Measurements from ENCODE around the gene BRSK2. TPM values are rescaled to one million over a fixed set of nuclear protein-coding genes. Genes with fewer than 3 reads are reported as not detected.

Gene BRSK2
- total RNA-seq, 4 donors from 2014 or later = 0.24 to 0.81 TPM; not detected in 2

DNA sequence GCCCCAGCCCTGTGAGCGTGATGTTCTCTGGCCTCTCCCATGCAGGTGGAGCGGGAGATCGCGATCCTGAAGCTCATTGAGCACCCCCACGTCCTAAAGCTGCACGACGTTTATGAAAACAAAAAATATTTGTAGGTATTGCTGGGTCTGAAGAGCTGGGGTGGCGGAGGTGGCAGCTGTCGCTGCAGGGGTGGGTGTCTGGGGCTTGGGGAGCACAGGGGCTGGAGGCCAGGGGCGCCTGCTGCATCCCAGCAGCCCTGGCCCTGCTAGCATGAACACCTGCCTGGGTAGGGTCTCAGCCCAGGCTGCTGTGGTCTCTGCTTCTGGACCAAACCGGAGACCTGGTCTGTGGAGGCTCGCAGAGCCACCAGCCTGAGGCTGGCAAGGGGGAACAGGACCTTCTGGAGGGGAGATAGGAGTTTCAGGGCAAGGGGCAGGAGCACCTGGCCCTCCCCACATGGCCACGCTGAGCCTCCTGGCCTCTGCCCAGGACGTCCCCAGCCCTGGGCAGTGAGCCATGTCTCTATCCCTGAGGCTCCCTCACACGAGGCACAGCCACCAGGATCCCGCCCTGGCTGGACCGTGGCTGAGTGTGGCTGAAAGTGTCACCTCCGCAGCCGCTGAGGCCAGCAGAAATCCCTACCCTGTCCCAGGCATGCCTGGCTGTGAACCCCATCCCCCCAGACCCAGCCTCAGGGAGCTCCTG lies 48.7 kb downstream of the BRSK2 start:
- Histone ChIP-seq H3K27ac (no peak overlapping the region), H3K9me3 (no peaks in the 10 kb centered on the region), H3K36me3 (no peaks in the 10 kb centered on the region), H3K4me1 (no peaks in the 10 kb centered on the region), H3K27me3 (peaks cover 0 to 33% (median 16%) of the 10 kb centered on the region in 3 donors), H3K4me3 (no peak overlapping the region)
- no peak for ATAC-seq
- in situ Hi-C loops (cut with MboI; ENCODE audit: low sequenced_read_pairs in 4 of 4) = no loop called here
- intact Hi-C loops (cut with DNase I; ENCODE audit: low total_unique reads) = no loop called here
- TF ChIP-seq POLR2A (IDR thresholded peaks at IDR 0.05) = no peak
- TF ChIP-seq, protein P1, sequence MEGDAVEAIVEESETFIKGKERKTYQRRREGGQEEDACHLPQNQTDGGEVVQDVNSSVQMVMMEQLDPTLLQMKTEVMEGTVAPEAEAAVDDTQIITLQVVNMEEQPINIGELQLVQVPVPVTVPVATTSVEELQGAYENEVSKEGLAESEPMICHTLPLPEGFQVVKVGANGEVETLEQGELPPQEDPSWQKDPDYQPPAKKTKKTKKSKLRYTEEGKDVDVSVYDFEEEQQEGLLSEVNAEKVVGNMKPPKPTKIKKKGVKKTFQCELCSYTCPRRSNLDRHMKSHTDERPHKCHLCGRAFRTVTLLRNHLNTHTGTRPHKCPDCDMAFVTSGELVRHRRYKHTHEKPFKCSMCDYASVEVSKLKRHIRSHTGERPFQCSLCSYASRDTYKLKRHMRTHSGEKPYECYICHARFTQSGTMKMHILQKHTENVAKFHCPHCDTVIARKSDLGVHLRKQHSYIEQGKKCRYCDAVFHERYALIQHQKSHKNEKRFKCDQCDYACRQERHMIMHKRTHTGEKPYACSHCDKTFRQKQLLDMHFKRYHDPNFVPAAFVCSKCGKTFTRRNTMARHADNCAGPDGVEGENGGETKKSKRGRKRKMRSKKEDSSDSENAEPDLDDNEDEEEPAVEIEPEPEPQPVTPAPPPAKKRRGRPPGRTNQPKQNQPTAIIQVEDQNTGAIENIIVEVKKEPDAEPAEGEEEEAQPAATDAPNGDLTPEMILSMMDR (IDR thresholded peaks at IDR 0.05 in 4 of 5, conservative IDR thresholded peaks at IDR 0.05 in 1 of 5) = no peak
- no peak for DNase-seq

DNA sequence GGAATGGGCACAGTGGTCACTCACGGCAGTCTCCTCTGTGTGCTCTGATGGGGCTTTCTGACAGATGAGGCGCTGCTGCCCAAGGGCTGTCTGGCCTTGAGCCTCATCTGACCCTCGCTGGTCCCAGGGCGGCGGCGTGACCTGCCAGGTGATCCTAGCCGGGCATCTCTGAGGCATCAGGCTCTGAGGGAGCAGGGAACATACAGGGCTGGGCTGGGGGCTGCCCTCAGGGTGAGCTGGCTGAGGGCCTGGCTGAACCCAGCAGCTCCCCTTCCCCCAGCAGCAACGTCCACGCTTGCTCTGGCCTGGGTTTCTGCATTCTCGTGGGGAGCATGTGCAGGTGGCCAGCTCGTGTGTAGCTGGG lies 49.2 kb downstream of the BRSK2 start:
- intact Hi-C loops (cut with DNase I; ENCODE audit: low total_unique reads) (no loop called here), in situ Hi-C loops (cut with MboI; ENCODE audit: low sequenced_read_pairs in 4 of 4) (no loop called here)
- no peak overlapping the region for H3K4me3 ChIP-seq
- no peaks in the 10 kb centered on the region for H3K9me3 ChIP-seq
- DNase-seq (no peak), ATAC-seq (no peak)
- no peak overlapping the region for H3K27ac ChIP-seq
- TF ChIP-seq, protein P1 (IDR thresholded peaks at IDR 0.05 in 4 of 5, conservative IDR thresholded peaks at IDR 0.05 in 1 of 5) = no peak
- no peak for TF ChIP-seq POLR2A (IDR thresholded peaks at IDR 0.05)
- H3K27me3 ChIP-seq = peaks cover 0 to 31% (median 12%) of the 10 kb centered on the region in 3 donors
- H3K4me1 ChIP-seq = no peaks in the 10 kb centered on the region
- H3K36me3 ChIP-seq = no peaks in the 10 kb centered on the region

DNA sequence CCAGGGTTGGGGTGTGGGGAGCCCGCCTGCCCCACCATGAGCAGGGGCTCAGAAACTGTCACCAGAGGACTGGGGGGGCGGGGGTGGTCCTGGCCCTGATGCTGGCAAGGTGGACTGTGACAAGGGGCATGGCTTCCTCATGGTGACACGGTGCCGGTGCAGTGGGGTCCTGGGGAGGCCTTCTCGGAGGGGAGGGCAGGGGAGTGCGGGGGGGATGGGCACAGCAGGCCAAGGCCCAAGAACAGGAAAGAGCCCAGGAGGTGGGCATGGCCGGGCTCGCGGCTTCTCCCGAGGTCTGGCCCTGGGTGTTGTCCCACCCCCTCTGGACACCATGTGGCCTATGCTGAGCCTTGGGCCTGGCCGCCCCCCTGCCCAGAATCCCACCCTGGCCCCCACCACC lies 49.6 kb downstream of the BRSK2 start:
- TF ChIP-seq, protein P1 (IDR thresholded peaks at IDR 0.05 in 4 of 5, conservative IDR thresholded peaks at IDR 0.05 in 1 of 5) = no peak
- TF ChIP-seq POLR2A (IDR thresholded peaks at IDR 0.05) = no peak
- ATAC-seq (no peak), DNase-seq (no peak)
- Histone ChIP-seq H3K9me3 (no peaks in the 10 kb centered on the region), H3K27ac (no peak overlapping the region), H3K27me3 (peaks cover 0 to 30% (median 8%) of the 10 kb centered on the region in 3 donors), H3K4me1 (no peaks in the 10 kb centered on the region), H3K4me3 (no peak overlapping the region), H3K36me3 (no peaks in the 10 kb centered on the region)
- intact Hi-C loops (cut with DNase I; ENCODE audit: low total_unique reads) (no loop called here), in situ Hi-C loops (cut with MboI; ENCODE audit: low sequenced_read_pairs in 4 of 4) (no loop called here)

DNA sequence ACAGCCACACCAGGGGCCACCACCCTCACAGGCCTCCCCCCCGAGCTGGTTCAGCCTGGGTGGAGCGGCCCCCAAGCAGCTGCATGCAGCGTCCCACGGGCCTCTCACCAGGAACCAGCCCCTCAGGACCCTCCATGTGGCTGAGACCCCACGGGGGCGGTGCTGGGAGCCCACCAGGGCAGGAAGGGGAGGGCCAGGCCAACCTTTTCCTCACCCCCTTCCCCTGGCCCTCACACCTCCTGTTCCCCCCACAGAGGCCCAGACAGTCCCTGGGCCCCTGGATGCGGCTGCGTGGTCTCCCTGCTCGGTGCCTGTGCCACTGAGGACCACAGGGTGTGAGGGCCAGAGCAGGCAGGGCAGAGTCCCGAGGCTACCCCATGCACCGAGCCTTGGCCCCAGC lies 50.3 kb downstream of the BRSK2 start:
- H3K4me3 ChIP-seq = no peak overlapping the region
- intact Hi-C loops (cut with DNase I; ENCODE audit: low total_unique reads) (no loop called here), in situ Hi-C loops (cut with MboI; ENCODE audit: low sequenced_read_pairs in 4 of 4) (no loop called here)
- H3K27ac ChIP-seq = no peak overlapping the region
- no peaks in the 10 kb centered on the region for H3K4me1 ChIP-seq
- no peak for DNase-seq
- H3K27me3 ChIP-seq = peaks cover 0 to 23% (median 7%) of the 10 kb centered on the region in 3 donors
- TF ChIP-seq, protein P1 (IDR thresholded peaks at IDR 0.05 in 4 of 5, conservative IDR thresholded peaks at IDR 0.05 in 1 of 5) = no peak
- no peak for TF ChIP-seq POLR2A (IDR thresholded peaks at IDR 0.05)
- no peaks in the 10 kb centered on the region for H3K36me3 ChIP-seq
- no peaks in the 10 kb centered on the region for H3K9me3 ChIP-seq
- no peak for ATAC-seq

DNA sequence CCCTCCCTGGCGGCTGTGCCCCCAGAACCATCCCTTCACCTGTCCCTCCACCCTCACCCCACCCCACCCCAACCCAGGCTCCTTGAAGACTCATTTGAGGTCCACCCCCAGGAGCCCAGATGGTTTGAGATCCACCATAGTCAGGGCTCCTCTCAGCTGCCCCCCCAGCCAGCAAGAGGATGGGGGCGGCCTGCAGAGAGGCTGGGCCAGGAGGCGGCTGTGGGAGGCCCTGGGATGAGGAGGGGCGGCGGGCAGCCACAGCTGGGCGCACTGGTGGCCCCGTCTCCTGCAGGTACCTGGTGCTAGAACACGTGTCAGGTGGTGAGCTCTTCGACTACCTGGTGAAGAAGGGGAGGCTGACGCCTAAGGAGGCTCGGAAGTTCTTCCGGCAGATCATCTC lies 50.8 kb downstream of the BRSK2 start:
- in situ Hi-C loops (cut with MboI; ENCODE audit: low sequenced_read_pairs in 4 of 4) (no loop called here), intact Hi-C loops (cut with DNase I; ENCODE audit: low total_unique reads) (no loop called here)
- H3K36me3 ChIP-seq = no peaks in the 10 kb centered on the region
- H3K27ac ChIP-seq = no peak overlapping the region
- ATAC-seq = no peak
- TF ChIP-seq, protein P1 (IDR thresholded peaks at IDR 0.05 in 4 of 5, conservative IDR thresholded peaks at IDR 0.05 in 1 of 5) = no peak
- no peak for TF ChIP-seq POLR2A (IDR thresholded peaks at IDR 0.05)
- peaks cover 0 to 23% (median 7%) of the 10 kb centered on the region in 3 donors for H3K27me3 ChIP-seq
- H3K4me1 ChIP-seq = no peaks in the 10 kb centered on the region
- no peak overlapping the region for H3K4me3 ChIP-seq
- DNase-seq = no peak
- H3K9me3 ChIP-seq = no peaks in the 10 kb centered on the region
